Measurements from ENCODE around the gene DIDO1.

DNA sequence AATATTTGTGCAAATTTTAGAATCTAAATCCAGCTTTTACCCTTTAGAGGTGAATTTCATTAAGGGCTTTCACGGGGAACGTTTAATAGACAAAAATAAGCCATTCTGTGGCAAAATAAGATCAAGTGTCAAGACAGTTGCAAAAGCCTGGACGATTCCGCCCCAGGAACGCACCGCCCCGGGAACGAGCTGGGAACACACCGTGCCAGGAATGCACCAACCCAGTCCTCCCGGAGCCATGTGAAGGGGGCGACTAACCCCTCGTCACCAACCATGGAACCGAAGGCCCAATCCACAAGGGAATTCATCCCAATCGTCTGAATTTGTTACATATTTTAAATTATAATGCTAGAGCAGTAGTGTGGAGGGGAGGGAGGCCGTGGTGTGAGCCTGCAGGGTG lies 43.9 kb downstream of the DIDO1 start:
- TF ChIP-seq, protein P1, sequence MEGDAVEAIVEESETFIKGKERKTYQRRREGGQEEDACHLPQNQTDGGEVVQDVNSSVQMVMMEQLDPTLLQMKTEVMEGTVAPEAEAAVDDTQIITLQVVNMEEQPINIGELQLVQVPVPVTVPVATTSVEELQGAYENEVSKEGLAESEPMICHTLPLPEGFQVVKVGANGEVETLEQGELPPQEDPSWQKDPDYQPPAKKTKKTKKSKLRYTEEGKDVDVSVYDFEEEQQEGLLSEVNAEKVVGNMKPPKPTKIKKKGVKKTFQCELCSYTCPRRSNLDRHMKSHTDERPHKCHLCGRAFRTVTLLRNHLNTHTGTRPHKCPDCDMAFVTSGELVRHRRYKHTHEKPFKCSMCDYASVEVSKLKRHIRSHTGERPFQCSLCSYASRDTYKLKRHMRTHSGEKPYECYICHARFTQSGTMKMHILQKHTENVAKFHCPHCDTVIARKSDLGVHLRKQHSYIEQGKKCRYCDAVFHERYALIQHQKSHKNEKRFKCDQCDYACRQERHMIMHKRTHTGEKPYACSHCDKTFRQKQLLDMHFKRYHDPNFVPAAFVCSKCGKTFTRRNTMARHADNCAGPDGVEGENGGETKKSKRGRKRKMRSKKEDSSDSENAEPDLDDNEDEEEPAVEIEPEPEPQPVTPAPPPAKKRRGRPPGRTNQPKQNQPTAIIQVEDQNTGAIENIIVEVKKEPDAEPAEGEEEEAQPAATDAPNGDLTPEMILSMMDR (IDR thresholded peaks at IDR 0.05), result no peak
- TF ChIP-seq POLR2A (IDR thresholded peaks at IDR 0.05), result no peak
- TF ChIP-seq EP300 (IDR thresholded peaks at IDR 0.05), result no peak
